22Rv1 (cell line): ENCODE results near the gene OR2J2.
"Not testable (repeated sequence)": the region's sequence is repeated elsewhere in the genome, so short reads cannot be mapped to it uniquely, and the experiment has no call there.

Source experiments
- H3K27ac ChIP-seq: fragments of 450-650 bp; 2 replicates; pipeline ENCODE4 v1.5.1; 2017
- ZFX ChIP-seq: fragments of 450-650 bp; IDR thresholded peaks from 2 replicates; pipeline ENCODE4 v1.6.1; 2017; ENCODE audit warnings: antibody characterized with exemption, borderline replicate concordance
- TF ChIP-seq, protein P1 (sequence below): fragments of 450-650 bp; IDR thresholded peaks from 2 replicates; pipeline ENCODE4 v1.5.1; 2017; ENCODE audit warnings: mild to moderate bottlenecking

Gene OR2J2

DNA sequence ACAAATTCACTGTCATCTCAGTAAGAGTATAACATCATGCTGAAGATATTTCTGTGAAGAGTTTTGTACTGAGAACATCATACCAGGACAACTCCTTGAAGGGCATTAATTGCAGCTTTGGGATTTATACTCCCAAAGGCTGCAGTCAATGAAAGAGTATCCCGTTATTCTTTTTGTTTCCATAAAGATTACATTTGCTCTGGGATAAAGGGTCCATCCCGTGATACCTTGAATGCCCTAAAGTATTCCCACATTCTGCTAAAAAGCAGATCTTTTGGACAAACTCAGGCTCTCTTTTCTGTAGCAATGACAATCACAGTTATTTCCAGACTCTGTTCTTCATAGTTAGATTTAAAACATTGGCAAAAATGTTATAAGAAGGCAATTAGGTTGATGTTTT is at the start of gene OR2J2:
Gene OR2J2 (plus strand): TSS at position 301 of the 400 bp plus-strand sequence. CDS start 2,729 bp downstream, outside the sequence.
- H3K27ac ChIP-seq, result not testable (repeated sequence)

DNA sequence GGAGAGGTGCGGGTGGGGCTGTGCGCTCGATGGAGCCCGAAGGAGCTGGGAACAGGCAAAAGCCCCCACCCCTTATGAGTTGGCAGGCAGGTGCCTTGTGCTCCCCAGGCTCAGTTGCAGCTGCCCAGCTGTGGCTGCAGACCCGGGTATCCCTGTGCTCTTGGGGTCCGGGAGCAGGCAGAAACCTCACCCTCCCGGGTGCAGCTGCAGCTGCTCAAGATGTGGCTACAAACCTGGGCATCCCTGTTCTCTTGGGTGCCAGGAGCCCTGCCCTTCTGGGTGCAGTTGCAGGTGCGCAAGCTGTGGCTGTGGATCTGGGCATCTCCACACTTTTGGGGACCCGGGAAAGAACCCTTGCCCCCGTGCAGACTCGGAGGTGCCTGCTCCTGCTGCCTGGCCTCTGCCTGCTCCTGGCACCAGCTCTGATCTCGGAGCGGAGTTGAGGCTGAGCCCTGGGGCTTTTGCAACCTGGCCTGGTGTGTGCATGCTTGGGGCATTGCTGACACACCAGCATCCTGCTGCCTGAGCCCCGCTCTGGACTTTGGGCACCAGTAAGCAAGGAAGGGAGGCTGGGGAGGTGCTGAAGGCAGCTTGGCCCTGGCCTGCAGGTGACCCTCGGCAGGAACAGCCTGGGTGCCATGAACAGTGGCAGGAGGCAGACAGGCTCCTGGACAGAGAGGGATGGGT is 41.2 kb upstream of the OR2J2 start:
- no peak overlapping the region for H3K27ac ChIP-seq
- TF ChIP-seq, protein P1, sequence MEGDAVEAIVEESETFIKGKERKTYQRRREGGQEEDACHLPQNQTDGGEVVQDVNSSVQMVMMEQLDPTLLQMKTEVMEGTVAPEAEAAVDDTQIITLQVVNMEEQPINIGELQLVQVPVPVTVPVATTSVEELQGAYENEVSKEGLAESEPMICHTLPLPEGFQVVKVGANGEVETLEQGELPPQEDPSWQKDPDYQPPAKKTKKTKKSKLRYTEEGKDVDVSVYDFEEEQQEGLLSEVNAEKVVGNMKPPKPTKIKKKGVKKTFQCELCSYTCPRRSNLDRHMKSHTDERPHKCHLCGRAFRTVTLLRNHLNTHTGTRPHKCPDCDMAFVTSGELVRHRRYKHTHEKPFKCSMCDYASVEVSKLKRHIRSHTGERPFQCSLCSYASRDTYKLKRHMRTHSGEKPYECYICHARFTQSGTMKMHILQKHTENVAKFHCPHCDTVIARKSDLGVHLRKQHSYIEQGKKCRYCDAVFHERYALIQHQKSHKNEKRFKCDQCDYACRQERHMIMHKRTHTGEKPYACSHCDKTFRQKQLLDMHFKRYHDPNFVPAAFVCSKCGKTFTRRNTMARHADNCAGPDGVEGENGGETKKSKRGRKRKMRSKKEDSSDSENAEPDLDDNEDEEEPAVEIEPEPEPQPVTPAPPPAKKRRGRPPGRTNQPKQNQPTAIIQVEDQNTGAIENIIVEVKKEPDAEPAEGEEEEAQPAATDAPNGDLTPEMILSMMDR, result no peak
- no peak for TF ChIP-seq ZFX

DNA sequence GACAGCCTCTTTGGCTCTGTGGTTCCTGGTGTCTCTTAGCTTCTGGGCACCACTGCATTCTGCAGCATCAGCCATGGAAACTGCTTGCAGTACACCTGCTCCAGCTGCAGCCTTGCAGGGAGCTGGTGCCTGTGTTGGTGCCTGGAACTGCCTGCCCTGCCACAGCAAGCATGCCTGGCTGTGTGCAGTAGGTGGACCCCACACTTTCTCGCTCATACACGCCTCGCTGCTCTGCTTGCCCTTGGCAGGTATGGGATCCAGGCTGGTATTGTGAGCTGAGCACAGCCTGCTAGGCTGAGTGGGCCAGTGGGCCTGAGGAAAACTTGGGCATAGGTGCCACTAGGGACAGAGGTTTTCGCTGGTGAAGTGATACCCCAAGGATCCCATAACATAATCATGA is 40.1 kb upstream of the OR2J2 start:
- no peak for TF ChIP-seq ZFX
- TF ChIP-seq, protein P1, result no peak
- H3K27ac ChIP-seq, result no peak overlapping the region

DNA sequence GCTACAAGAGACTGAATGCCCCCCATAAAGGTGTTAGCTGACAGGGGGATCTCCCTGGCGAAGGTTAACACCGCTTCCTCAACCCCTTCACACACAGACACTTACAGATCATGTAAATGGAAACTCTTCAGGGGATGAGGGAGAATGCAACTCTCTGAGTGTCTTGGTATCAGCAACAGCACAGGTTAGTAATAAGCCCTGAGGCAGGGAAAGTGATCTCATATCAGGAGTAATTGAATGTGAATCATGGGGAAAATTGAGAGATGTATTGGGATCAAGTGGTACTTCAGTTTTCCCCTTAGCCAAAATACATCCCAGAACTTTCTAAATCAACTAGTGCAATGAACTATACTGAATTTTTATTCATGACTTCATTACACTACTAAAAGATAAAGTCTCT is 39.0 kb upstream of the OR2J2 start:
- TF ChIP-seq, protein P1, result no peak
- no peak for TF ChIP-seq ZFX
- H3K27ac ChIP-seq, result no peak overlapping the region

DNA sequence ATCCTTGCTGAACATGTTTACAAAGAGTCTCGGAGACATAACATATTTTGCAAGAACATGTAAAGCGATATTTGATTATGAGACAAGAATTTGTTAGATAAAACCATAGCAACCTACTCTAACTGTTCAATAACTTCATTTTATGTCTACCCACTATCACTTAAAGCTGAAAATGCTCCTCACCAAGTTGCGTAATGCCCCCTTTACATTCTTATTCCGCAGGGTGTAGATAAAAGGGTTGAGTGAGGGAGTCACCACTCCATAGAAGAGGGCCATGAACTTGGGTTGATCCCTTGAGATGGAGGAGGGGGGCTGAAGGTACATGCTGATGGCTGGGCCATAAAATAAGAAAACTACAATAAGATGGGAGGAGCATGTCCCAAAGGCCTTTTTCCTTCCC is 33.0 kb upstream of the OR2J2 start:
- no peak overlapping the region for H3K27ac ChIP-seq
- TF ChIP-seq ZFX, result no peak
- TF ChIP-seq, protein P1, result no peak

DNA sequence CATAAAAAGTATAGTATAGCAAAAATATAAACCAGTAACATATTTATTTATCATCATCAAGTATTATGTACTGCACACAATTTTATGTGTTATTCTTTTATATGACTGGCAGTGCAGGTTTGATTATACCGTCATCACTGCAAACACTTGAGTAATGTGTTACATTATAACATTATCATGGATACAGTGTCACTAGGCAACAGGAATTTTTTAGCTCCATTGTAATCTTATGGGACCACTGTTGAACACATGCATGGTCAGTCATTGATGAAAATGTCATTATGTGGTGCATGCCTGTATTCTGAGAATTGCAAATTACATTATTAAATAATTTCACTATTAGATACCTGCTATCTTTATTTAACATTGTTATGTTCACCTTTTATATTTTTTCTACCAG is 29.1 kb upstream of the OR2J2 start:
- TF ChIP-seq, protein P1, result no peak
- TF ChIP-seq ZFX, result no peak
- H3K27ac ChIP-seq, result no peak overlapping the region

DNA sequence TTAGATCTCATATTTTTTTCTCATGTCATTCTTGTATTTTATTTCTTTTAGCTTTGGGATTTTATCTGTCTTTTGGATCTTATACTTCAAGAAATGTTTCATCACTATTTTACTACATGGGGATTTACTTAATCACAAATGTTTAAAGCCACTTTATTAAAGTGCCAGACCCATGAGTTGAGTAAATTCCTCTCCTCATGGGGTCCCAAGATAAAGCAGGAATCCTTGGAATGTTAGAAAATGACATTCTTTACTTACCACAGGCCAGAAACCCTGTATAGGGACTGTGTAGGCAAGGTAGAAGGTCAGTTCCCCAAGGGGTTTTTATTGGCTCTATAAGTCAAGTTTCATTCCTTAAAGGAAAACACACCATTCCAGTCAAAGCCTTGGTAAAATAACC is 28.4 kb upstream of the OR2J2 start:
- H3K27ac ChIP-seq, result no peak overlapping the region
- no peak for TF ChIP-seq ZFX
- TF ChIP-seq, protein P1, result no peak

DNA sequence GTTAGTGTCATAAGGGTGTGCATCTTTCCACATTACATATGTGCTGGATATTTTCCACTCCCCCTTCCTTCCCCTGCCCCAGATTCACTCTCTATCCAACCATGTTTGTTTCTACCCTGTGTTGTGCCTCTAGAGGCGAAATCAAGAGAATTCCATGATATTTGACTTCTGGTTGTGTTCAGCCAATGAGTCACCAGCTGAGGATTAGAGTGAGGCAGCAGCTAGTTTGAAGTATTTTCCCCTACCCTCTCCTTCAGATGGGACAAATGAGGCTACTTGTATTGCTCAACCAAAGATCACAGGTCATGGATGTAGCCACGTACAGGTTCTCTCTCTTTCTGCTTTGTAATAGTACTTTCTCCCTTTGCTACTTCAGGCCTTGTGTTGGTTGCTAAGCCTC is 24.5 kb upstream of the OR2J2 start:
- TF ChIP-seq, protein P1, result no peak
- TF ChIP-seq ZFX, result no peak
- no peak overlapping the region for H3K27ac ChIP-seq
